Urinary bladder (tissue), 4 donors: ENCODE measurements around the gene HNRNPF. TPM values are rescaled to one million over a fixed set of nuclear protein-coding genes. Genes with fewer than 3 reads are reported as not detected.
"Not testable (repeated sequence)": the region's sequence is repeated elsewhere in the genome, so short reads cannot be mapped to it uniquely, and the experiment has no call there.

Experiments
- DNase-seq: peaks from one replicate; pipeline ENCODE4 v3.0.0-alpha.2; 2015; ENCODE audit errors: extremely low spot score
- H3K27ac ChIP-seq: one replicate; pipeline ENCODE4 v1.5.1; 2013; ENCODE audit warnings: low read depth, mild to moderate bottlenecking, moderate library complexity
- H3K36me3 ChIP-seq: one replicate; pipeline ENCODE4 v1.6.1; 2013; ENCODE audit warnings: mild to moderate bottlenecking, moderate library complexity; ENCODE audit not compliant: insufficient read depth
- H3K4me1 ChIP-seq: one replicate; pipeline ENCODE4 v1.6.1; 2013; ENCODE audit warnings: mild to moderate bottlenecking, moderate library complexity; ENCODE audit not compliant: insufficient read depth
- H3K4me3 ChIP-seq: one replicate; pipeline ENCODE4 v1.5.1; 2013; ENCODE audit warnings: low read depth, low read length
- WGBS: extraction: QIAGEN DNeasy Blood & Tissue Kit; methylation state at CpG from one replicate; pipeline ENCODE4 v1.1.7; 2013; 5-methylcytosine and 5-hydroxymethylcytosine counted together
- polyA plus RNA-seq: library from polyadenylated mRNA; stranded (reverse); fragments of 200-250 nt; gene quantifications from one replicate; pipeline ENCODE4 v1.2.3, GENCODE V29; 2013
- total RNA-seq: library from RNA; depleted of rRNA; stranded (reverse); fragments of >200 nt; gene quantifications from one replicate; pipeline ENCODE4 v1.2.3, GENCODE V29; 2014
- donor health status: healthy with polysubstance abuse.
- donor health status: healthy.

The HNRNPF gene
- total and polyA plus RNA-seq, 2 donors: 119 to 174 TPM

- Histone ChIP-seq H3K27ac (peak within 1 kb of the TSS; percentile 96), H3K4me3 (peak within 1 kb of the TSS; percentile 64), H3K36me3 (no peaks in the 10 kb centered on the region), H3K4me1 (no peaks in the 10 kb centered on the region)
- WGBS: under 1% methylated on average over 69 of the region's 69 CpGs
- DNase-seq: peak; percentile 79
Measured at GRCh38 chr10:43436291-43437140, 27.5 kb upstream of the HNRNPF start, which contains the start of gene ZNF487. Gene ZNF487, plus strand, starts transcription at chr10:43437111. Its CDS starts 38,703 bp downstream, at chr10:43475814.

GRCh38 chr10:43430926-43431663, 22.1 kb upstream of the HNRNPF start:
- no peak overlapping the region for H3K4me3 ChIP-seq
- WGBS: 88% methylated on average over 8 of the region's 8 CpGs
- no peaks in the 10 kb centered on the region for H3K4me1 ChIP-seq
- H3K36me3 ChIP-seq: no peaks in the 10 kb centered on the region
- no peak for DNase-seq
- no peak overlapping the region for H3K27ac ChIP-seq

- no peaks in the 10 kb centered on the region for H3K36me3 ChIP-seq
- H3K4me3 ChIP-seq: no peak overlapping the region
- no peak for DNase-seq
- H3K27ac ChIP-seq: no peak overlapping the region
- no peaks in the 10 kb centered on the region for H3K4me1 ChIP-seq
- WGBS: 89% methylated on average over 12 of the region's 12 CpGs
Measured at GRCh38 chr10:43427166-43427825, 18.3 kb upstream of the HNRNPF start.

GRCh38 chr10:43426476-43426875, 17.5 kb upstream of the HNRNPF start:
- not testable (repeated sequence) for H3K36me3 ChIP-seq, H3K4me1 ChIP-seq, H3K4me3 ChIP-seq, DNase-seq, H3K27ac ChIP-seq
- 96% methylated on average over 12 of the region's 12 CpGs for WGBS

GRCh38 chr10:43424416-43424815, 15.4 kb upstream of the HNRNPF start:
- Histone ChIP-seq H3K36me3 (no peaks in the 10 kb centered on the region), H3K27ac (no peak overlapping the region), H3K4me1 (no peaks in the 10 kb centered on the region), H3K4me3 (no peak overlapping the region)
- 95% methylated on average over 6 of the region's 6 CpGs for WGBS
- no peak for DNase-seq

GRCh38 chr10:43421944-43422343, 13.0 kb upstream of the HNRNPF start:
- not testable (repeated sequence) for H3K4me3 ChIP-seq, H3K4me1 ChIP-seq, H3K27ac ChIP-seq, DNase-seq, H3K36me3 ChIP-seq
- WGBS: 93% methylated on average over 4 of the region's 4 CpGs

GRCh38 chr10:43421519-43421918, 12.5 kb upstream of the HNRNPF start:
- 84% methylated on average over 6 of the region's 6 CpGs for WGBS
- no peak overlapping the region for H3K4me3 ChIP-seq
- no peak for DNase-seq

GRCh38 chr10:43421201-43421507, 12.2 kb upstream of the HNRNPF start:
- H3K27ac ChIP-seq: peak overlapping the region; percentile 96
- no peak for DNase-seq
- no peaks in the 10 kb centered on the region for H3K36me3 ChIP-seq
- H3K4me3 ChIP-seq: peak overlapping the region; percentile 52
- WGBS: 12% methylated on average over 4 of the region's 4 CpGs
- H3K4me1 ChIP-seq: no peaks in the 10 kb centered on the region

More at GRCh38 chr10:43421519-43421918, 12.5 kb upstream of the HNRNPF start:
- no peaks in the 10 kb centered on the region for H3K36me3 ChIP-seq
- H3K27ac ChIP-seq: no peak overlapping the region
- no peaks in the 10 kb centered on the region for H3K4me1 ChIP-seq

GRCh38 chr10:43420369-43421200, 11.6 kb upstream of the HNRNPF start:
- under 1% methylated on average over 63 of the region's 63 CpGs for WGBS
- peak overlapping the region; percentile 52 for H3K4me3 ChIP-seq

GRCh38 chr10:43419997-43420368, 11.0 kb upstream of the HNRNPF start:
- Histone ChIP-seq H3K4me1 (no peaks in the 10 kb centered on the region), H3K36me3 (no peaks in the 10 kb centered on the region), H3K4me3 (peak overlapping the region; percentile 52), H3K27ac (peak overlapping the region; percentile 96)
- DNase-seq: no peak
- WGBS: 67% methylated on average over 18 of the region's 18 CpGs

More at GRCh38 chr10:43420369-43421200, 11.6 kb upstream of the HNRNPF start:
- Histone ChIP-seq H3K4me1 (no peaks in the 10 kb centered on the region), H3K36me3 (no peaks in the 10 kb centered on the region), H3K27ac (peak overlapping the region; percentile 96)
- peak; percentile 50 for DNase-seq

- Histone ChIP-seq H3K4me1 (no peaks in the 10 kb centered on the region), H3K4me3 (no peak overlapping the region), H3K27ac (no peak overlapping the region), H3K36me3 (no peaks in the 10 kb centered on the region)
- 71% methylated on average over 14 of the region's 14 CpGs for WGBS
- DNase-seq: no peak
Measured at GRCh38 chr10:43417950-43418768, 9.2 kb upstream of the HNRNPF start.

- Histone ChIP-seq H3K36me3 (no peaks in the 10 kb centered on the region), H3K27ac (no peak overlapping the region), H3K4me3 (no peak overlapping the region), H3K4me1 (no peaks in the 10 kb centered on the region)
- 85% methylated on average over 10 of the region's 10 CpGs for WGBS
- no peak for DNase-seq
Measured at GRCh38 chr10:43415544-43415943, 6.6 kb upstream of the HNRNPF start.
